ENCODE results near the gene HOXC9. TPM values are rescaled to one million over a fixed set of nuclear protein-coding genes. Genes with fewer than 3 reads are reported as not detected.

The HOXC9 gene
- total and polyA plus RNA-seq, 2 of the 8 experiments (the other 6 are each of a cell fraction or from before 2014, with no cell fraction given) = not detected

DNA sequence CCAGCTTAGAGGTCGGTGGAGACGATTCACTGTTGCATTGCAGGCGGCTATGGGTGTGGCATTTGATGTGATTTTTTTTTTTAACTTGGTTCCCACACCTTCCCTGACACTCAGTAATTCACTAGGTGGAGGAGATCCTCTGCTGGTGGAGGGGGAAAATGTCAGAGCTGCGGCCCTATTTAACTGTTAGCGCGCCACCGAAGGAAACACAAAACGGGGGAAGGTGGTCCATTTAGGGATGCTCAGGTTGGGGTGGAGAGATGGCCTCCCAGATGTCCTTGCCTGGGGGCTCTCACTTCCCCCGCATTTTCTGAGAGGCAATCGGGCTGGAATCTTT lies 49.6 kb upstream of the HOXC9 start:
- TF ChIP-seq RAD21 (IDR thresholded peaks at IDR 0.05 in 1 of 2, conservative IDR thresholded peaks at IDR 0.05 in 1 of 2; ENCODE audit: low read depth in 2 of 2, low read length in 2 of 2) (peak in 1 of 2 experiments; percentile 24; a peak in 1 of 4 replicates), SAP30 (IDR thresholded peaks at IDR 0.05; ENCODE audit: insufficient read depth, insufficient replicate concordance, low read length) (no peak), CHD2 (IDR thresholded peaks at IDR 0.05; ENCODE audit: low read length) (no peak), RFX5 (IDR thresholded peaks at IDR 0.05; ENCODE audit: borderline replicate concordance, low read depth, low read length) (no peak), BCL11A (IDR thresholded peaks at IDR 0.05; ENCODE audit: low read depth in 2 of 2, low read length in 2 of 2) (no peak), TAF1 (IDR thresholded peaks at IDR 0.05; ENCODE audit: low read depth, low read length) (no peak), FOSL1 (IDR thresholded peaks at IDR 0.05; ENCODE audit: insufficient read depth, low read depth, low read length) (no peak), RNF2 (IDR thresholded peaks at IDR 0.05; ENCODE audit: borderline replicate concordance, low read depth, low read length, missing control alignments, poor library complexity, severe bottlenecking) (peak; percentile 68)
- TF ChIP-seq, protein P1, sequence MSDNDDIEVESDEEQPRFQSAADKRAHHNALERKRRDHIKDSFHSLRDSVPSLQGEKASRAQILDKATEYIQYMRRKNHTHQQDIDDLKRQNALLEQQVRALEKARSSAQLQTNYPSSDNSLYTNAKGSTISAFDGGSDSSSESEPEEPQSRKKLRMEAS (IDR thresholded peaks at IDR 0.05) = no peak
- H4K8ac ChIP-seq (ENCODE audit: extremely low read depth, insufficient read depth, low read length) = no peak overlapping the region; the same call in 1 of the 2 replicates
- H3K18ac ChIP-seq (ENCODE audit: extremely low read depth, low read length) = no peak overlapping the region
- no peak for FAIRE-seq
- H3K27ac ChIP-seq (ENCODE audit: low read depth, low read length) = no peak overlapping the region
- H4K91ac ChIP-seq (replicated peaks; ENCODE audit: insufficient read length, low read length) = no peak overlapping the region
- no peak overlapping the region for H3K14ac ChIP-seq (ENCODE audit: insufficient read length)
- H2AFZ ChIP-seq (ENCODE audit: low read length) = no peak overlapping the region
- no peak overlapping the region for H3K23ac ChIP-seq (ENCODE audit: insufficient read length)
- ChIA-PET POLR2A (ENCODE audit: partially characterized antibody) (interaction anchor here (1.0 to 3.2 kb wide), 2 partner anchors 12 to 15 kb away, joined by 3 to 12 read pairs; partner anchors contain the start of gene HOXC13), CTCF (ENCODE audit: partially characterized antibody) (interaction anchor here (0.9 to 2.1 kb wide), 2 partner anchors 12 to 150 kb away, joined by 3 to 6 read pairs; no protein-coding TSS in a partner anchor)
- peaks cover 98 to 100% (median 100%) of the 10 kb centered on the region in 4 experiments for H3K27me3 ChIP-seq (replicated peaks in 1 of 4; ENCODE audit: control insufficient read depth in 3 of 4, extremely low read depth in 1 of 4, insufficient read depth in 3 of 4, low read length in 3 of 4)
- no peaks in the 10 kb centered on the region for H3K23me2 ChIP-seq (ENCODE audit: low read depth, low read length)
- no peaks in the 10 kb centered on the region for H3K79me1 ChIP-seq (ENCODE audit: low read depth, low read length)
- H3K4me1 ChIP-seq (replicated peaks in 1 of 4; ENCODE audit: control insufficient read depth in 3 of 4, insufficient read depth in 4 of 4, low read length in 3 of 4) = peaks cover 0 to 16% (median 4%) of the 10 kb centered on the region in 4 experiments; a peak in 6 of 7 replicates
- 0 out of 2 replicates have a peak overlapping the region, but pooled peaks have one; percentile 60 for H2BK12ac ChIP-seq (ENCODE audit: low read depth, low read length)
- no peak for DNase-seq (ENCODE audit: low read depth in 1 of 2, low spot score in 2 of 2)
- no peak overlapping the region for H2BK5ac ChIP-seq (ENCODE audit: low read depth, low read length)
- H3K9me3 ChIP-seq (ENCODE audit: insufficient read depth in 2 of 2, low read depth in 1 of 2, low read length in 1 of 2) = no peaks in the 10 kb centered on the region; a peak in 1 of 4 replicates
- no peak overlapping the region for H3K4me2 ChIP-seq (ENCODE audit: insufficient read depth in 1 of 2, low read depth in 2 of 2, low read length in 2 of 2)
- 15% methylated on average over 10 of the region's 10 CpGs; no CpG with 5 or more reads in 1 of the 2 experiments for WGBS, 2 experiments (ENCODE audit: extremely low coverage in 1 of 2, insufficient coverage in 1 of 2, insufficient read length in 1 of 2, insufficient replicate concordance in 2 of 2, low coverage in 1 of 2, low lambda C conversion rate in 2 of 2, missing lambda C conversion rate in 1 of 2)
- no peak overlapping the region for H2AK5ac ChIP-seq (ENCODE audit: low read depth, low read length)
- H3K9ac ChIP-seq (replicated peaks in 1 of 4; ENCODE audit: extremely low read depth in 1 of 4, low read depth in 3 of 4, low read length in 3 of 4) = no peak overlapping the region
- H3K56ac ChIP-seq (replicated peaks; ENCODE audit: insufficient read length, low read depth, low read length) = no peak overlapping the region
- H4K5ac ChIP-seq (ENCODE audit: insufficient read length, low read depth, low read length) = no peak overlapping the region
- no peaks in the 10 kb centered on the region for H3K79me2 ChIP-seq (ENCODE audit: control insufficient read depth in 1 of 2, insufficient read depth in 2 of 2, low read length in 2 of 2)
- H3K4me3 ChIP-seq (ENCODE audit: extremely low read depth in 1 of 4, insufficient read depth in 2 of 4, low read depth in 3 of 4, low read length in 4 of 4) = no peak overlapping the region
- no peak overlapping the region for H2BK20ac ChIP-seq (ENCODE audit: low read length)
- H4K20me1 ChIP-seq (replicated peaks in 1 of 2; ENCODE audit: control insufficient read depth in 1 of 2, insufficient read depth in 2 of 2, low read length in 2 of 2) = peaks cover 20 to 41% of the 10 kb centered on the region in 2 experiments
- peaks cover 0 to 9% (median 0%) of the 10 kb centered on the region in 4 experiments; a peak in 1 of 8 replicates for H3K36me3 ChIP-seq (ENCODE audit: control insufficient read depth in 2 of 4, insufficient read depth in 4 of 4, low read length in 3 of 4)
- no peak overlapping the region for H2BK120ac ChIP-seq (replicated peaks; ENCODE audit: low read depth, low read length)
- no peak overlapping the region for H2BK15ac ChIP-seq (ENCODE audit: low read length)
- no peak overlapping the region for H3K4ac ChIP-seq (replicated peaks; ENCODE audit: insufficient read length, low read depth, low read length)
